Raji (cell line): ENCODE data around the gene ASPSCR1.
A peak's percentile ranks its signal among the peaks of the same experiment; 100 is the strongest.

Source experiments
- POLR2A ChIP-seq: IDR thresholded peaks from 2 replicates; pipeline ENCODE4 v1.6.1; 2011; ENCODE audit warnings: low read depth, low read length, control low read depth; ENCODE audit not compliant: insufficient read depth

Gene ASPSCR1

GRCh38 chr17:82037092-82037888, 59.9 kb downstream of the ASPSCR1 start, which contains the start of gene DCXR:
Gene DCXR (minus strand): TSS chr17:82037697. CDS start chr17:82037682, 15 bp downstream.
- TF ChIP-seq POLR2A = peak; percentile 97

GRCh38 chr17:82037889-82038195, 60.4 kb downstream of the ASPSCR1 start:
- TF ChIP-seq POLR2A = no peak

DNA sequence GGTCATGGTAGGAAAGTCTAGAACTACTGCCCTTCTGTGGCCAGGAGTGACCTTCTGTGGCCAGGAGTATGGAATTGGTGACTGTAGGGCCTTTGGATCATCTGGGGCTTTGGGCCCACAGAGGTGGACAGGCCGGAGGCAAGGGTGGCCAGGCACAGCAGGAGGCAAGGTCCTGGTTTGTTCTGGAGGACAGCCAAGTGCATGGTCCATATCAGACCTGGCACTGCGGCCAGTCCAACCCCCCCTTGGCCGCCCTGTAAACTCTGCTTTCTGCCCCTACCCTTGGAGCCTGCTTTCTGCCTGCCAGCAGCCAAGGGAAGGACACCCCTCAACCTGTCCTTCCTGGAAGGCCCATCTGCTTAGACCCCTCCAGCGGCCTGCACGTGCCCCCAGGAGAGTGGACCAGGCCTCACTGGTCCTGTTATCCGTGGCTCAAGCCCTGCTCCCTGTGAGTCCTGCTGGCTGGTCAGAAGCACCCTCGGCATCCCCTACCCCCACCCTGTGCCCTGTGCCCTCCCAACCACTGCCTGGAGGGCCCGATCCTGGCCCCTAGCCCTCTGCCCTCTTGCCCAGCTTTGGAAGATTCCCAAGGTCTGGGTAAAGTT, 62.4 kb downstream of the ASPSCR1 start:
- TF ChIP-seq POLR2A = no peak

DNA sequence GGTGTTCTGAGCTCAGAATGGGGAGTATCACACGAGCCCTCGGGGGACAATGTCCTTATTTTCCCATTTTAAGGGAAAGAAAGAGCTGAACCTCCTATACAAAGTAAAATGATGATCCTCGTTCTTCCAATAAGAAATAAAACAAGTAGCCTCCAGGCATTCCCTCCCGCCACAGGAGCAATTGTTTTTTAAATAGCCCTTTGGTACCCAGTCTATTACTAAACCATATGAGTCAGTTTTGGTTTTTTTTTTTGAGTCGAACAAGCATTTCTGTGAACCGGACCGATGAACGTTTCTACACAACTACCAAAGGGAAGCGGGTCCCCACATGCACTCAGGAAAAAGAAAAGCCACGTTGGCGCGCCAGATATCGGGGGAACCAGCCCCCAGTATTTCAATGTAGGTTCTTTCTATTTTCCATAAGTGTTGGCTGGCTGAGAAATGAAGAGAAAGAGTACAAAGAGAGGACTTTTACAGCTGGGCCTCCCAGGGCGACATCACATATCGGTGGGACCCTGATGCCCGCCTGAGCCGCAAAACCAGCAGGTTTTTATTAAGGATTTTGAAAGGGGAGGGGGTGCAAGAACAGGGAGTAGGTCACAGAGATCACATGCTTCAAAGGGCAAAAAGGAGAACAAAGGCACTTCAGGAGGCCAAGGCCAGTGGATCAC, 63.9 kb downstream of the ASPSCR1 start:
- TF ChIP-seq POLR2A = no peak

GRCh38 chr17:82042649-82043048, 65.2 kb downstream of the ASPSCR1 start:
- TF ChIP-seq POLR2A = no peak

- TF ChIP-seq POLR2A = no peak
These were observed 66.1 kb downstream of the ASPSCR1 start for GRCh38 chr17:82043507-82043906.

GRCh38 chr17:82045936-82046484, 68.6 kb downstream of the ASPSCR1 start:
- TF ChIP-seq POLR2A = no peak

- TF ChIP-seq POLR2A = no peak
These were observed 69.5 kb downstream of the ASPSCR1 start for GRCh38 chr17:82046903-82047302.

- no peak for TF ChIP-seq POLR2A
These were observed 70.0 kb downstream of the ASPSCR1 start for GRCh38 chr17:82047379-82047778.

DNA sequence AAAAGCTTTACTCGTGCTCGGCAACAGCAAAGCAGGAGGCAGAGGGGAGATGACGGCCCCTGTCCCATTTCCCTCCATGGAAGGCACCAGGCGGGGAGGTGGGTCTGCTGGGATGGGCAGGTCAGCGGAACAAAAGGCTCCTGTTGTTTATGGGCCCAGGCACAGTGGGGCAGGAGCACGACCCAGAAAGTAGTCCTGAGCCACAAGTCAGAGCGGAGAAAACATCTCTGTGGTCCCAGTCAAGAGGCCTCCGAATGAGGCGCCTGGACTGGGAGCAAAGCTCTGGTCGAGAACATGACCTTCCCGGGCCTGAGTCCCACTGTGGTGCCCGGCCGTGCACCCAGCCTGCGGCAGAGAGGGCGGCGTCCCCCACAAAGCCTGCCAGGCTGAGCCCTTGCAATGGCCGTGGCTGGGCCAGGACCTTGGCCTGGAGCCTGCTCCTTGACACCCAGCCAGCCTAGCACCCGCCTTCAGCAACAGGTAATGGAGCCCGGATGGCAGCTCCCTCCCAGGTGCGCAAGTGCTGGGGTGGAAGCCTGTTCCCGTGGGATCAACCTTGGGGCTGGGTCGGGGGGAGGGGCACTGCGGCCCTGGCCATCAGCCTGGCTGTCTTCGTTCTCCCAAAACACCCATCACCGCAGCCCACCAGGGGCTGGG, 70.6 kb downstream of the ASPSCR1 start:
- TF ChIP-seq POLR2A = no peak

GRCh38 chr17:82048571-82048971, 71.1 kb downstream of the ASPSCR1 start:
- TF ChIP-seq POLR2A = no peak

- TF ChIP-seq POLR2A = no peak
These were observed 71.7 kb downstream of the ASPSCR1 start for GRCh38 chr17:82049106-82049505.

DNA sequence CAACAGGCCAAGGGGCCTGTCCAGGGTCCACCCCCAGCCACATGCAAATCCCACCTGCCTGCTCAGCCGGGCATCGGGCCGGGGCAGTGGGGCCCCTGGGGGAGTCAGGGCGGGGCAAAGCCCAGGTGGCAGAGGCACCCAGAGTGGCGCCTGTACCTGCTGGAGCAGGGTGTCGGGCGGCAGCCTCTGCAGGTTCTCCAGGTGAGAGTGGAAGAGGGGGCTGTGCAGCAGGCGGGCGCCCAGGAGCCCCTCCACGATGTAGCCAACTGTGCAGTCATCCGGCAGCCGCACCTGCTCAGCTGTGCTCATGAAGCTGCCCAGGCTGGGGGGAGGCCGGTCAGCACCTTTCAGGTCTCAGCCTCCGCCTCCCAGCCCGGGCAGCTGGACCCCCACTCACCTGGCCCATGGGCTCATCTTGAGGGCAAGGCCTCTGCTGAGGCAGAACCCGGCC, 72.1 kb downstream of the ASPSCR1 start:
- no peak for TF ChIP-seq POLR2A

DNA sequence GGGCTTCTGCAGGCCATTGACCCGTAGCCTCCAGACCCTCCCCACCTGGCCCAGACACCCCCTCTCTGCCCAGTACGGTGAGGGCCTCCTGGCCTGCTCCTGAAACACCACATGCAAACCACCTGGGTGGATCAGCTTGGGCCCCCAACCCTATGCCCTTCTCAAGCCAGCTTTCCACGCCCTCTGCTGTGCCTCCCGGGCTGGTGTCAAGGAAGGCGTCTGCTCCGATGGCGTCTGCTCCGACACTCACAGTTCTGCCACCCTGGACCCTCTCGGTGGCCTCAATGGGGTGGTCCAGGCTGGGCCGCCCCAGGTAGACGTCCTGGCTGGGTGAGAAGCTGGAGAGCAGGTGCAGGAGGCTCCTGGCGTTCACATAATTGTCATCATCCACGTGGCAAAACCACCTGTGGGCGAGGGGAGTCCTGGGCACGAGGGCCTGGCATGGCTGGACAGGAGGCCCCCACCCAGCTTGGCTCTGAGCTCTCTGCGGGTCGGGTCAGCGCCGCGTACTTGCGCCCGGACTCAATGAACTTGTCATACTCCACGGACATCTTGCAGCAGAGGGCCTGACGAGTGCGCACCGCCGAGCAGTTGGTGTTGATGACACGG, 72.8 kb downstream of the ASPSCR1 start:
- no peak for TF ChIP-seq POLR2A
